ENCODE data around the gene FGF1.

DNA sequence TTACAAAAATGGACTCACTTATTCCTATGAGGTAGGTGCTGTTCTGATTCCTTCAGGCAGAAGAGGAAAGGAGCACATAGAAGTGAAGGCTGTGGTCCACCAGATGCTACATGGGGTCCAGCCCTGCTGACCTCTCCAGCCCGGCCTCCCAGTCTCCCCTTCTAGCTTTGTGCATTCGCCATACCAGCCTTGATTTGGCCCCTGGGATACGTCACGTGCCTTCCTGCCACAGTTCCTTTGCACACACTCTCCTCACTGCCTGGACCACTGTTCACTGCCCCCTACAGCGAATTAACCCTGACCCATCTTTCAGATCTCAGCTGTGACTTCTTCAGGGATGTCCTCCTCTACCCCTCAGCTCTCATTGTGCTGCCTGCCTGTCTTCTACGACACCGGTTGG is 32.6 kb downstream of the FGF1 start:
- no peak for TF ChIP-seq POLR2A (IDR thresholded peaks at IDR 0.05)
- TF ChIP-seq, protein P1, sequence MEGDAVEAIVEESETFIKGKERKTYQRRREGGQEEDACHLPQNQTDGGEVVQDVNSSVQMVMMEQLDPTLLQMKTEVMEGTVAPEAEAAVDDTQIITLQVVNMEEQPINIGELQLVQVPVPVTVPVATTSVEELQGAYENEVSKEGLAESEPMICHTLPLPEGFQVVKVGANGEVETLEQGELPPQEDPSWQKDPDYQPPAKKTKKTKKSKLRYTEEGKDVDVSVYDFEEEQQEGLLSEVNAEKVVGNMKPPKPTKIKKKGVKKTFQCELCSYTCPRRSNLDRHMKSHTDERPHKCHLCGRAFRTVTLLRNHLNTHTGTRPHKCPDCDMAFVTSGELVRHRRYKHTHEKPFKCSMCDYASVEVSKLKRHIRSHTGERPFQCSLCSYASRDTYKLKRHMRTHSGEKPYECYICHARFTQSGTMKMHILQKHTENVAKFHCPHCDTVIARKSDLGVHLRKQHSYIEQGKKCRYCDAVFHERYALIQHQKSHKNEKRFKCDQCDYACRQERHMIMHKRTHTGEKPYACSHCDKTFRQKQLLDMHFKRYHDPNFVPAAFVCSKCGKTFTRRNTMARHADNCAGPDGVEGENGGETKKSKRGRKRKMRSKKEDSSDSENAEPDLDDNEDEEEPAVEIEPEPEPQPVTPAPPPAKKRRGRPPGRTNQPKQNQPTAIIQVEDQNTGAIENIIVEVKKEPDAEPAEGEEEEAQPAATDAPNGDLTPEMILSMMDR (IDR thresholded peaks at IDR 0.05 in 8 of 11, conservative IDR thresholded peaks at IDR 0.05 in 3 of 11), result no peak
- no peak for TF ChIP-seq POLR2AphosphoS5 (IDR thresholded peaks at IDR 0.05)
